Hematopoietic multipotent progenitor cell treated with erythropoietin and hydrocortisone succinate and interleukin-3 and kit ligand, for 6 days (in vitro differentiated cells): ENCODE results near the gene ATAD3C.
A peak's percentile ranks its signal among the peaks of the same experiment; 100 is the strongest.
"Not testable (repeated sequence)": the region's sequence is repeated elsewhere in the genome, so short reads cannot be mapped to it uniquely, and the experiment has no call there.

Source experiments
- DNase-seq: peaks from one replicate; pipeline ENCODE4 v3.0.0-alpha.2; 2015

The ATAD3C gene

DNA sequence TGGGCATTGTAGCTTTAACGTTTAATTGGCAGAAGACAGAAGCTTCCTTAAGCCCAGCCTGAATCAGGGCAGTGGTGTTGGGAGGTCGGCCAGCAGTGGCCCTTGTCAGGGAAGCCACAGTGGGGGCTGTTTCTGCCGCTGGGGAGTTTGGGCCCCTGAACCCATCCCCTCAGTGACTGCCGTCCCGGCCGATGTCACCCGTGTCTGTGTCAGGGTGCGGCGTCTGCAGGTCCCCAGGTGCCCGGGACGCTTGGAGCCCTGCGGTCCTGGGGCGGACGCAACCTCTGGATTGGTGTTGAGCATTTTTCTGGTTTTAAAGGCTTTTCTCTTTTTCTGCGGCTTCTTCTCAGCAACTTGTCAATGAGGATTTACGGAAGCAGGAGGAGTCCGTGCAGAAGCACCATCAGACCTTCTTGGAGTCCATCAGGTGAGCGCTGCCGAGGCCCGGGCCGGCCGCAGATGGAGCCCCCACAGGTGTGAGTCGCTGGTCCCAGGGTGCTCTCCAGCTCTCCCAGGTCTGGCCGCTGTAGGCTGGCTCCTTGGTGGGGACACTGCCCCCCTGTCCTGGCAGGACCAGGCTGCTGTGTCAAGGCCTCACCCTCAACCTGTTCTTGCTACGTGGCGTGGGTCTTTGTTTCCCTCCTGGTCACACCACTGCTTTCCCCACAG is 2.3 kb downstream of the ATAD3C start:
- DNase-seq, result no peak

DNA sequence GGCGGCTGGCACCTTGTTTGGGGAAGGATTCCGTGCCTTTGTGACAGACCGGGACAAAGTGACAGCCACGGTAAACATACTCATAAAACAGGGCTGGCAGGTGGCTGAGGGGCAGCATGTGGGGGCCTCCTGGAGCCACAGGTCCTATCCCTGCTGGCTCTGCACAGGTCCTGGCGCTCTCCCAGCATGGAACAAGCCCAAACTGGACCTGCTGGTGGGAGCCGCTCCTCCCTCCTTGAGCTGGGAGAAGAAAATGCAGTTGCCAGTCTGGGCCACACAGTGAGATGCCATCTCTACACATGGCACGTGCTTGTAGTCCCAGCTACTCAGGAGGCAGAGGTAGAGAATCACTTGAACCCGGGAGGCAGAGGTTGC is 2.9 kb downstream of the ATAD3C start:
- not testable (repeated sequence) for DNase-seq

DNA sequence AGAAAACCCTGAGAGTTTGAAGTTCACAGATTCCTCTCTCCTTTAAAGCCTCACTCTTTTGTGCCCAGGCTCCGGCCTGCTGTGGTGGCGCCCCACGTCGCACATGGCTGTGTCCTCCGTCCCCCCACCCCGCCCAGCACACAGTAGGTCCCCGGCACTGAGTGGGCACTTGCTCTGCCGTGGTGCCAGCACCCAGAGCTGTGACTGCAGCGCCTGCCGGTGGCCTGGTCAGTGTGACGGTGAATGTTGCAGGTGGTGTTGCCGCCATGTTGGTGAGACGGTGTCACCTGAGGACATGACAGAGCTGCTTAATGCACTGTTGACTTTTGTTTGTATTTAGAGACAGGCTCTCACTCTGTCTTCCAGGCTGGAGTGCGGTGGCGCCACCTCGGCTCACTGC is 3.4 kb downstream of the ATAD3C start:
- DNase-seq, result no peak

DNA sequence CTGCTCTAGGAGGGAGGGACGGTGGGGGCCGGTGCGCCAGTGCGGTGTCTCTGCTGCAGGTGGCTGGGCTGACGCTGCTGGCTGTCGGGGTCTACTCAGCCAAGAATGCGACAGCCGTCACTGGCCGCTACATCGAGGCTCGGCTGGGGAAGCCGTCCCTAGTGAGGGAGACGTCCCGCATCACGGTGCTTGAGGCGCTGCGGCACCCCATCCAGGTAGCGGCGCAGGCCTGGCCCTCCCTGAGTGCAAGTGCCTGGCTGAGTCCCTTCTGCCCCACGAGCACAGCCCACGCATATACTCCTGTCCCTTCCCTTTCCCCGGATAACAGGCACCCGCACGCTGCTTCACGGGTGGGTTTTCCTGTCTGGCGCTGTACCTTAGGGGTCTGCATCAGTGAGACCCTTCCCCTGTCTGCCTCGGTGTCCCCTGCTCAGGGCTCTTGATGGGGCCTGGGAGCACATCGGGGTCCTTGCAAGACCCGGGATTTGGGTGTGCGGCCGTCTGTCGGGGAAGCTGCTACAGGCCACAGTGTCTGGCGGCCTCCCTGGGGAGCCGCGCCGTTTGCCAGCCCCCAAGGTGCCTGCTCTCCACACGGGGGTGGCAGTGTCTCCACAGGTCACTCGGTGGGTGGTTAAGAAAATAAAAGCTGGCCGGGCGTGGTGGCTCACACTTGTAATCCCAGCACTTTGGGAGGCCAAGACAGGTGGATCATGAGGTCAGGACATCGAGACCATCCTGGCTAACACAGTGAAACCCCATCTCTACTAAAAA is 5.0 kb downstream of the ATAD3C start:
- DNase-seq, result not testable (repeated sequence)

DNA sequence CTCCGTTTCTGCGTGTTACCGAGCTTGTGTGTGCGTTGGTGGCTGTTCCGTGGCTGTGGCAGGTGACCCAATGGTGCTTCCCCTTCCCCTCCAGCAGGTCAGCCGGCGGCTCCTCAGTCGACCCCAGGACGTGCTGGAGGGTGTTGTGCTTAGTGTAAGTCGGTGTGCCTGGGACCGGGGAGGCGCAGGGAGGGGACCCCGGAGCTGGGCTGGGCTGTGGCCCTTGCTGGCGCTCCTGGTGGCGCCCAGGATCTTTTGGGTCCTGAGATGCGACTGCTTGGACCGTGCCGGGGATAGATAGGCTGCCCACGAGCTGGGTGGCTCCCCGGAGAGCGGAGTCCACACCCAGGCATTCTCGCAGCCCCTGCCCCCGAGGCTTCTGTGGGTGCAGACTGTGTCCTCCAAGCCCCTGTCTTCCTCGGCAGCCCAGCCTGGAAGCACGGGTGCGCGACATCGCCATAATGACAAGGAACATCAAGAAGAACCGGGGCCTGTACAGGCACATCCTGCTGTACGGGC is 5.9 kb downstream of the ATAD3C start:
- DNase-seq, result no peak

DNA sequence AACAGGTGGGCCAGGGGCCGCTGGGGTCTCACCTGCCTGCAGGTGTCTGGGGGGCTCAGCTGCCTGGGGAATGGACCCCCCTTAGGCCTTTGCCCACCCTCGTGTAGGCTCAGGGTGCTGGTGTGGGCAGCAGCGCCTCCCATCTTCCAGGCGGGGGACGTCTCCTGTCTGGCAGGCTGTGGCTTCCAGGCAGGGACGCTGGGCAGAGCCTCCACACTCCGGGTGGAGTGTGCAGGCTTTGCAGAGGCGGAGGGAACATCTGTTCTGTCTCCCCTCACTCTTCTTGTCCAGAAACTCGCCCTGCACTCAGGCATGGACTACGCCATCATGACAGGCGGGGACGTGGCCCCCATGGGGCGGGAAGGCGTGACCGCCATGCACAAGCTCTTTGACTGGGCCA is 6.4 kb downstream of the ATAD3C start:
- DNase-seq, result not testable (repeated sequence)

DNA sequence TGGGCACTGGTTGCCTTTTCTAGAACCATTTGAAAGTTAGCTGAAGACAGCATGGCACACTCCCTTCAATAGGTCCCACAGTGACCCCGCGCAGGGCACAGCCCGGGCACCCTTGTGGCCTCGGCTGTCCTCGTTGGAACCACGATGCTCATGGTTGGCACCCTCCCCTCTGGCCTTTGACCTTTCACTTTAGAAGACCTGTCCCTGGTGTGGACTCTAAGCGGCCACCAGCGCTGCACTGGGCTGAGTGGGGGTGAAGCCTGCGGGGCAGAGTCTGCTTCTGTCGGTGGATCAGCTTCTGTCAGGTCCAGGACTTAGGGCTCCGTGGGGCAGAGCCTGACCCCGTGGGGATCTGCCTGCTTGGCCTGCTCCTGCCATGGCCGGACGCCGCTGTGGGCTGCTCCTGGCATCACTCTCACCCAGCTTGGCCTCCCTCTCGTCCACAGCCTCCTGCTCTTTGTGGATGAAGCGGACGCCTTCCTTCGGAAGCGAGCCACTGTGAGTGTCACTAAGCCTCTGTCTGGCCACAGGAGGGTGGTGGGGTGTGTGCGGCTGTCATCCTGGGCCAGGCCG is 7.3 kb downstream of the ATAD3C start:
- not testable (repeated sequence) for DNase-seq

DNA sequence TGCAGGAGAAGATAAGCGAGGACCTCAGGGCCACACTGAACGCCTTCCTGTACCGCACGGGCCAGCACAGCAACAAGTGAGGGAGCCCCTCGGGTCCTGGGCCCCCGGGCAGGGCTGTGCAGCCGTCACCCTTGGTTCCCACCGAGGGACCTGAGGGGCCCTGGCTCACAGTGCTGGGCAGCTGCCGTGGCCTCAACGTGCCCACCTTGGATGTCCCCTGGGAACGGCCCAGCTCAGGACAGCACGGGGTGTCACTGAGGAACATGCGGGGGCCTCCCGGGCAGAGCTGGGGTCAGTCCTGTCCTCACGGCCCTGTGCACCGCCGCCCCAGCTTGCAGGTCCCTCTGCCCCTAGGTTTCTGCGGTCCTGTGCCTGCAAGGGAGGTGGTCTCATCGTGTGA is 9.7 kb downstream of the ATAD3C start:
- DNase-seq, result not testable (repeated sequence)

DNA sequence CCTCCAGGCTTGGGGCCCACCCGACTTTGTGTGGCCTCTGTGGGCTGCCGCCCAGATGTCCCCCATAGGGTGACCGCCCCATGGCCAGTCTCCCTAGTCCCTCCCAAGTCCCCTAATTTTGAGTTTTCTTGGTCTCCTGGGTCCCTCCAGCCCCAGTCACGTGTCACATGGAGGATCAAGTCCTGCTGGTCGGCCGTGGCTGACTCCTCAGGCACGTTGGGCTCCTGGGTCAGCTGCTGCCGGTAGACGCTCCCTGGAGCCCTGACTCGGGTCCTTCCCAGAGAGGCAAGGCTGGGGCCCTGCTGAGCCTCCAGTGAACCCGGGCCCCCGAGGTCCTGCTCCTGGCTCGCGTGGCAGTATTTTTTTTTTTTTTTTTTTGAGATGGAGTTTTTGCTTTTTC is 10.2 kb downstream of the ATAD3C start:
- not testable (repeated sequence) for DNase-seq

DNA sequence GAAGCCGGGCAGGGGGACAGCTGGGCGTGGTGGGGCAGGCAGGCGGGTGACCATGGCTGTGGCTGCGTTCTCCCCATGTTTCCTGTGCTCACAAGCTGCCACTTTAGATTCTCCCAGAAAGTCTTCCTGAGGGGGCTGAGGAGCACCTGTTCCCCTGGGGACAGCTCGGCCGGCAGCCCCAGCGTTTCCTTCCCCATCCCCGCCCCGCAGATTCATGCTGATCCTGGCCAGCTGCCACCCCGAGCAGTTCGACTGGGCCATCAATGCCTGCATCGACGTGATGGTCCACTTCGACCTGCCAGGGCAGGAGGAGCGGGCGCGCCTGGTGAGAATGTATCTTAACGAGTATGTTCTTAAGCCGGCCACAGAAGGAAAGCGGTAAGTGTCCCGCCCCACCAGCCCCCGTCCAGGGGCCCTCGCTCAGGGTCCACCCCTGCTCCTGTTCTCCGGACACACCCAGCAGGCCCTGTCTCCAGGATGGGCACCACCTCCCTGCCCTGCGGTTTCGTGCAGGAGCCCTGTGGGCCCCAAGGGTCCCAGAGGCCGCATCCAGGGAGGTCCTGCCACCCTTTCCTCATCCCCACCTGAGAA is 11.1 kb downstream of the ATAD3C start:
- DNase-seq, result no peak

DNA sequence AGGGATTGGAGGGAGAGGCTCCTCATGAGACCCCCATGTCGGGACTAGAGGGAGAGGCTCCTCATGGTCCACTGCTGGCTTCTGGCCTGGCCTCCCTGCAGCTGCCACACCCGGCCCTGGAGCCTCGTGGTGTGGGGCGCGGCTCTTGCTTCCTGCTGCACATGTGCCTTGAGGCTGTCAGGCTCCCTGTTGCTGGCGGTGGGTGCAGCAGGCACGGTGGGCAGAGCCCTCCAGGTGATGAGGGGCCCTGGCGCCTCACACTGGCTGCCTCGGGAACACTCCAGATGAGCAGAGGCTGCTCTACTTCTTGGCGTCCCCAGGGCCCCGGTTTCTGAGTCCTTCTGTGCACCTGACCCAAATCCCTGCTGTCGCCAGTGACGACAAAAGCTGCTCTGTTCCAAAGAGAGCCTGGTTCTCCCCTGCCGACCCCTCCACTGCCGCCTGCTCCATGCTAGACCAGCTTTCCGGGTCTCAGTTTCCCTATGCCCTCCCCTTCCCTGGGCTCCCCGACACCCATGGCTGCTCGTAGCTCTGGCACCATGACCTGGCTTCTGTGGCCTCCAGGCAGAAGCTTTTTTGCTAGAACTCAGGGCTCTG is 12.3 kb downstream of the ATAD3C start:
- DNase-seq, result peak; percentile 47

DNA sequence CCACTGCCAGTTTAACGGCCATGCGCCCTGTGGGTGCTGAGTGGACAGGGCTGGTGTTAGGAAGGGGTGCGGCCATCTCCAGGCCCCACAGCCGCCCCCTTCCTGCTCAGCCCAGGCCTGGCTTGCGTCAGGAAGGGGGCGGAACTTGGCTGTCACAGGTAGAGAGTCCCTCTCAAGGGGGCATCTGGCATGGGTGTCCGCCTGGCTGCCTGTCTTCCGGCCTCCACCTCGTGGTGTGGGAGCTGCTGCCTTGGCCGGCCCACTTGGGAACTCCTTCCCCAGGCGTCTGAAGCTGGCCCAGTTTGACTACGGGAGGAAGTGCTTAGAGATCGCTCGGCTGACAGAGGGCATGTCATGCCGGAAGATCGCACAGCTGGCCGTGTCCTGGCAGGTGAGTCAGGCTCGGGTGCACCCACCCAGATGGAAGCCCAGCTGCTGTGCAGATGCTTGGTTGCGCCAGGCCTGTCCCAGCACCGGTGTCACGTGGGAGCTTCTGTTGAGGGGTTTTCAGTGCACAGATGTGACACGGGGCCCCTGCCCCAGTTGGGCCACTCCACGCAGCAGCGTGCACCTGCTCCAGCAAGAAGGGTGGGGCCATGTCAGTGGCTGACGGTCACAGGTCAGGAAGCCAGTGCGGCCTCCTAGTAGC is 13.0 kb downstream of the ATAD3C start:
- DNase-seq, result no peak

DNA sequence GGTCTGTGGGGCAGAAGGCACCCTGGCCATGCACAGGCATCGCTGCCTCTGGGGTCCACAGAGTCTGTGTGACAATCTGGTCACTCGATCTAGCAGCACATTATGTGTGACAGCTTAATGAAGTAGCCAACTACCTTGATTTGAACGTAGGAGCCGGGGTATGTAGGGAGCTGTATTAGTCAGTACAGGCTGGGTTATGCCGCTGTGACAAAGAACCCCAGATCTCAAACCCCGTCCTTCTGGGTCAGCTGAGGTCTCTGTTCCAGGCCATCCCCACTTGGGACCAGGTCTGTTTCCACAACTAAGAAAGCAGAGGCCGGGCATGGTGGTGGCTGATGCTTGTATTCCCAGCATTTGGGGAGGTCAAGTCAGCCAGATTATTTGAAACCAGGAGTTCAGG is 13.8 kb downstream of the ATAD3C start:
- no peak for DNase-seq

DNA sequence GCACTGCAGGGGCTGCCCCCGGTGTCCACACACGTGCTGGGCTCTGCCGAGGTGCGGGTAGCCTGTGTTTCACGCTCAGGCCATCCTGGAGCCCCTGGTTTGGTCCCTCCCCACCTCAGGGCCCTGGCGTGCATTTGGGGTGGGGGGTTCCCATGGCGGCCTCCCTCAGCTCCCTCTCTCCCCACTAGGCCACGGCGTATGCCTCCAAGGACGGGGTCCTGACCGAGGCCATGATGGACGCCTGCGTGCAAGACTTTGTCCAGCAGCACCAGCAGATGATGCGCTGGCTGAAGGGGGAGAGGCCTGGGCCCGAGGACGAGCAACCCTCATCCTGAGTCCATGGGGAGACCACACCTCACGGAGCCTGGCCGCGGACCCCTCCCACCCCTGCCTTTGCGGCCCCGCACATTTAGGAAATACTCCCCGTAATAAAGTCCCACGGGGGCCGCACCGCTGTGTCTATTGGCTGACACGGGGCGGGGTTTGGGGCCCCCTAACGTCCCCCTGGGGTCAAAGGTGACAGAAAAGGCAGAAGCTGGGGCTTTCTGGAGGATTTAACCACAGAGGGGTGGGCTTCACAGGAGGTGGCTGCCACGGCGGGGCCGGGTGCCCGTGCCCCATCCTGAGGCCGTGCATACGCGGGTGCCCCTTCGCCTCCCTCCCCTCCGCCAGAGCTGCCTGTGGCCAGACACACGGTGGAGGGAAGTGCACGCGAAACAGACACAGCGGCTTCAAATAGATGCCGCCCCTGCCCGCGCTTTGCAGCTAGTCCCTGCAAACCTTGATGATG is 18.9 kb downstream of the ATAD3C start:
- not testable (repeated sequence) for DNase-seq

DNA sequence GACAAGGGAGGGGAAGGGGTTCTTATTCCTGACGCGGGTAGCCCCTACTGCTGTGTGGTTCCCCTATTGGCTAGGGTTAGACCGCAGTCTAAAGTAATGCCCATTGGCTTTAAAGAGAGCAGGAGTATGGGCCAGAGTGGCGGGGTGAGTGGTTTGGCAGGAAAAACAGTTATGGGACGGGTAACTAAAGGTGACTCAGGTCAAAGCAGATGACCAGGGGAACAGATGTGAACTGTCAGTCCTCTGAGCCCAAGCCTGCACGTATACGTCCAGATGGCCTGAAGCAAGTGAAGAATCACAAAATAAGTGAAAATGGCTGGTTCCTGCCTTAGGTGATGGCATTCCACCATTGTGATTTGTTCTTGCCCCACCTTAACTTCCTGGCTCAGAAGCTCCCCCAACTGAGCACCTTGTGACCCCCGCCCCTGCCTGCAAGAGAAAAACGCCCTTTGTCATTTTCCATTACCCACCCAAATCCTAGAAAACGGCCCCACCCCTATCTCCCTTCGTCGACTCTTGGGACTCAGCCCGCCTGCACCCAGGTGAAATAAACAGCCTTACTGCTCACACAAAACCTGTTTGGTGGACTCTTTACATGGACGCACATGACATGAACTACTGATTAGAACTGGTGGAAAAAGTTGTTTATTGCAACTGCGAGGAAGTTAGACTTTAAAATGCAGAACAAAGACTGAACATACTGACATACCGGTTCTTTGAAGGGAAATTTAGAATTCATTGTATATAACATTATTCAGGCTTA is 21.3 kb downstream of the ATAD3C start:
- DNase-seq, result peak; percentile 57

DNA sequence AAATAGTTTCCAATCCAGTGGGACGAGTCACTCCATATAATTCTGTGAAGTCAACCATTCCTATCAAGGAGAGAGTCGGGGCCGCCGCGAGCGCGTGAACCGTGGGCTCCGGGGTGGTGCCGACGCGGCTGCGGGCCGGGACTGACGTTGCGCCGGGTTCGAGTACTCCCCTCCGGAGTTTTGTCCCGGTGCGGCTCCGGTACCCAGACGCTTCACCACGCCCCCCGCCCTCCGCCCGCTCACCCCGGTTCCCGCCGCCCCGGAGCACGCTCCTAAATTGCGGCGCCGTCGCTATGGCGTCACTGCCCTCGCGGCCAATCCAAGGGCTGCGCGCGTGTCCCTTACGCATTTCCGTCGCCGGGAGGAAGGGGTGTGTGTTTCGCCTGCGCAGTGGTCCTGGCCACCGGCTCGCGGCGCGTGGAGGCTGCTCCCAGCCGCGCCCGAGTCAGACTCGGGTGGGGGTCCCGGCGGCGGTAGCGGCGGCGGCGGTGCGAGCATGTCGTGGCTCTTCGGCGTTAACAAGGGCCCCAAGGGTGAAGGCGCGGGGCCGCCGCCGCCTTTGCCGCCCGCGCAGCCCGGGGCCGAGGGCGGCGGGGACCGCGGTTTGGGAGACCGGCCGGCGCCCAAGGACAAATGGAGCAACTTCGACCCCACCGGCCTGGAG is 22.0 kb downstream of the ATAD3C start, which contains the start of gene ATAD3B:
TSS of gene ATAD3B (plus strand) at position 377 of the 664 bp plus-strand sequence. CDS start at position 497, 120 bp downstream.
- DNase-seq, result peak; percentile 96

DNA sequence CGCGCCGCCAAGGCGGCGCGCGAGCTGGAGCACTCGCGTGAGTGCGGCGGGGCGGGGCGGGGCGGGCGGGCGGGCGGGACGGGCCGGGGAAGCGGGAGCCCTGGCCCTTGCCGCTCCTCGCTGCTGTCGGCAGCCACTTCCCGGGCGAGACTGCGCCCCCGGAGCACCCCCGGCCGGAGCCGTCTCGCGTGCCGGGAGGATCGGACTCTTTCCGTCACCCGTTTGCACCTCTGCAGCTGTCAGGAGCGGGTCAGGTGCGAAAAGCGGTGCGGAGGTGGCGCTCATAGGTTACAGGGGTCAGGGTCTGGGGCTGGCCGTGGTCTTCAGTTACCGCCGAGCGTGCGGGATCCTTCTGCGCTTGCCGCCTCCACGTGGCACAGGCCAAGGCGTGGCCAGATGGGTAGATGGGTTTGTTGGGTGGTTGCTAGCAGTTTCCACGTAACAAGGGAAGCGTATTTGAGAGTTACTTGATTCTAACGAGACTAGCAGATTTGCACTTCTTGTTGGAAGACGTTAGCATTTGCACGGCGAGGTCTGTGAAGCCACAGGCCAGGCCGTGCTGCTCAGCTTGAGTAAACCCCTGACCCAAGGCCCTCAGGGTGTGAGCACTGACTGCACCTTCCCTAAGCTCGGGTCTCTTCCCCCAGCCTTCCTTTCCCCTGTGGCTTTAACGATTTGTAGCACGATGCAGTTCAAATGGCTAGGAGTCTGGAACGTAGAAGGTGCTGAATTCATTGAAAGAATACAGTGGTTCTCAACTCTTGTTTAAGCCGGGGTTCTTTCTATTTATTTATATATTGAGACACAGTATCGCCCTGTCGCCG is 22.8 kb downstream of the ATAD3C start:
- DNase-seq, result not testable (repeated sequence)

DNA sequence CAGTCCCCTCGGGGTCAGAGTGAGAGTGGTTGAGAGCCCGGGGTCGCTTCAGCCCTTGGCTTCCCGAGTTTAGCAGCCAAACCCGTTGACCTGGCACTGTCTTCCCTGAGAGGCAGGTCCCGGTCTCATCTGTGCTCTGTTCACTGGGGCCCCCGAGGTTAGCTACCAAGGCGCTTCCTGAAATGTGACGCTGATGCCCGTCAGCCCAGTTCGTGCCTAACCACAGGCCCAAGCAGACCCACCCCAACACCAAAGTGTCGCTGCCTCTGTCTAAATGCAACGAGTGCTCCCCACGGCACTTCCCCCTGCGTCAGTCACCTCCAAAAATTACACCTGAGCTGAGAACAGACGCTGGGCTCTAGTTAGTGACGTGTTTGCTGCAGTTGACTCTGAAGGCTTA is 26.5 kb downstream of the ATAD3C start:
- not testable (repeated sequence) for DNase-seq

DNA sequence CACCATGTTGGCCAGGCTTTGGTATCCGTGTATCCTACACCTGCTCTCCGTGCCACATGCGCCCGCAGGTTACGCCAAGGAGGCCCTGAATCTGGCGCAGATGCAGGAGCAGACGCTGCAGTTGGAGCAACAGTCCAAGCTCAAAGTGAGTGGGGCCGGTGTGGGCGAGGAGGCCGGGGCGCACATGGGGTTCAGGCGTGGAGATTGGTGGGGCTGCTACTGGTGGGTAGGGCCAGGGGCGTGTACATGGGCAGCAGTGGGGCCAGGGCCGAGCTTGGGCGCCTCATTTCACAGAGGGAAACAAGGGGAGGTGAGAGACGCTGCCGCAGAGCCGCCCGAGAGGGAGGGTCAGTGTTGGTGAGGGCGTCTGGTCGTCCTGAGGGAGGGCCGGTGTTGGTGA is 27.7 kb downstream of the ATAD3C start:
- DNase-seq, result no peak
